Transverse colon (tissue), 4 donors: ENCODE measurements around the gene FKBP10.

Source experiments
- EP300 ChIP-seq: sonication (generic); formaldehyde crosslinking; IDR thresholded peaks from one replicate; pipeline ENCODE4 v1.6.1; 2017; ENCODE audit warnings: antibody characterized with exemption, low read depth
- POLR2A ChIP-seq: fragments of 450-650 bp; IDR thresholded peaks from one replicate; pipeline ENCODE4 v1.6.1; 2016; ENCODE audit warnings: antibody characterized with exemption, mild to moderate bottlenecking, moderate library complexity
- POLR2AphosphoS5 ChIP-seq, 3 donors: sonication (generic); formaldehyde crosslinking; IDR thresholded peaks; one replicate each; pipeline ENCODE4 v1.6.1; 2016; ENCODE audit warnings: antibody characterized with exemption in 3 of 3
- TF ChIP-seq, protein P1 (sequence below), 5 experiments: fragments of 200-600 bp in 3 of 5; fragments of 450-650 bp in 2 of 5; sonication (generic) in 3 of 5; IDR thresholded peaks; 1 replicate in 2 of 5; 2 replicates in 3 of 5; pipeline ENCODE4 v1.5.1; 2016 to 2017; ENCODE audit warnings: antibody characterized with exemption in 5 of 5, inconsistent platforms in 3 of 5, mild to moderate bottlenecking in 2 of 5, moderate library complexity in 1 of 5

DNA sequence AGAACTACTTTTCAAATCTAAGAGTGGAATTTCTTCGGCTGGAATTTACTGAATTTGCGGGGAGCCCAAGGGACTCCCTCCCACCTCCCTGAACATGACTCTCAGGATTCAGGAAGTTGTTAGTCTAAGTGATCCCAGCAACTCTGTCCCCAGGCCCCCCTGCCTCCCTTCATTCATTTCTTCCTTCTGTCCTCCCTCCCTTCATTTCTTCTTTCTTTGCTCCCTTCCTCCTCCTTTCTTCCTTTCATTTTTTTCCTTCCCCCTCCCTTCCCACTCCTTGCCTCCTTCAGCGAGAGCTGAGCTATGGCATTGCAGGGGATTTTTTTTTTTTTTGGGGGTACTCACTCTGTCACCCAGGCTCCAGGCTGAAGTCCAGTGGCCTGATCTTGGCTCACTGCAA, 15.4 kb upstream of the FKBP10 start:
- TF ChIP-seq POLR2AphosphoS5 (IDR thresholded peaks at IDR 0.05) (no peak), POLR2A (peak; percentile 33), EP300 (no peak)
- TF ChIP-seq, protein P1, sequence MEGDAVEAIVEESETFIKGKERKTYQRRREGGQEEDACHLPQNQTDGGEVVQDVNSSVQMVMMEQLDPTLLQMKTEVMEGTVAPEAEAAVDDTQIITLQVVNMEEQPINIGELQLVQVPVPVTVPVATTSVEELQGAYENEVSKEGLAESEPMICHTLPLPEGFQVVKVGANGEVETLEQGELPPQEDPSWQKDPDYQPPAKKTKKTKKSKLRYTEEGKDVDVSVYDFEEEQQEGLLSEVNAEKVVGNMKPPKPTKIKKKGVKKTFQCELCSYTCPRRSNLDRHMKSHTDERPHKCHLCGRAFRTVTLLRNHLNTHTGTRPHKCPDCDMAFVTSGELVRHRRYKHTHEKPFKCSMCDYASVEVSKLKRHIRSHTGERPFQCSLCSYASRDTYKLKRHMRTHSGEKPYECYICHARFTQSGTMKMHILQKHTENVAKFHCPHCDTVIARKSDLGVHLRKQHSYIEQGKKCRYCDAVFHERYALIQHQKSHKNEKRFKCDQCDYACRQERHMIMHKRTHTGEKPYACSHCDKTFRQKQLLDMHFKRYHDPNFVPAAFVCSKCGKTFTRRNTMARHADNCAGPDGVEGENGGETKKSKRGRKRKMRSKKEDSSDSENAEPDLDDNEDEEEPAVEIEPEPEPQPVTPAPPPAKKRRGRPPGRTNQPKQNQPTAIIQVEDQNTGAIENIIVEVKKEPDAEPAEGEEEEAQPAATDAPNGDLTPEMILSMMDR (IDR thresholded peaks at IDR 0.05) = no peak
